ENCODE results near the gene PARVG.

PARVG gene

GRCh38 chr22:44247923-44248892, 67.5 kb downstream of the PARVG start:
- no peak for DNase-seq

GRCh38 chr22:44248926-44249325, 68.2 kb downstream of the PARVG start:
- no peak for DNase-seq

GRCh38 chr22:44249376-44250147, 68.8 kb downstream of the PARVG start:
- no peak for DNase-seq

- DNase-seq = no peak
Measured at GRCh38 chr22:44254811-44255210, 74.1 kb downstream of the PARVG start.

- DNase-seq = no peak
Measured at GRCh38 chr22:44256085-44256484, 75.4 kb downstream of the PARVG start.

GRCh38 chr22:44256556-44257485, 76.1 kb downstream of the PARVG start:
- DNase-seq = no peak

Measured in CD4-positive, alpha-beta T cell treated with Interleukin-21 for 1 hour (primary cell).